Peyer's patch (tissue), 4 donors: Measurements from ENCODE around the gene CNDP2. TPM values are rescaled to one million over a fixed set of nuclear protein-coding genes. Genes with fewer than 3 reads are reported as not detected.

Experiments
- DNase-seq, 3 donors: peaks; one replicate each; pipeline ENCODE4 v3.0.0-alpha.2; 2017 to 2019
- H3K27ac ChIP-seq, 4 donors: fragments of 200-600 bp; sonication (generic); one replicate each; pipeline ENCODE4 v1.5.1; 2016 to 2019
- H3K27me3 ChIP-seq, 2 donors: fragments of 200-600 bp; sonication (generic); one replicate each; pipeline ENCODE4 v1.5.1; 2019
- H3K36me3 ChIP-seq, 3 donors: fragments of 200-600 bp; sonication (generic); one replicate each; pipeline ENCODE4 v1.5.1; 2016 to 2019
- H3K4me1 ChIP-seq, 4 donors: fragments of 200-600 bp; sonication (generic); one replicate each; pipeline ENCODE4 v1.5.1; 2016 to 2019
- H3K4me3 ChIP-seq, 4 donors: fragments of 200-600 bp; sonication (generic); 1 replicate in 3 of 4; 2 replicates in 1 of 4; pipeline ENCODE4 v1.5.1; 2016 to 2019; ENCODE audit warnings: mild to moderate bottlenecking in 1 of 4
- H3K9me3 ChIP-seq, 4 donors: fragments of 200-600 bp; sonication (generic); one replicate each; pipeline ENCODE4 v1.5.1; 2016 to 2019; ENCODE audit warnings: mild to moderate bottlenecking in 1 of 4
- CTCF ChIP-seq, 6 experiments: fragments of 450-650 bp in 4 of 6; fragments of 200-600 bp in 2 of 6; sonication (generic) in 1 of 6; IDR thresholded peaks; one replicate each; pipeline ENCODE4 v1.5.1; 2017 to 2019; ENCODE audit warnings: antibody characterized with exemption in 6 of 6, mild to moderate bottlenecking in 3 of 6, moderate library complexity in 1 of 6
- POLR2A ChIP-seq, 2 donors: fragments of 450-650 bp; IDR thresholded peaks; one replicate each; pipeline ENCODE4 v1.5.1; 2017; ENCODE audit warnings: antibody characterized with exemption in 2 of 2, mild to moderate bottlenecking in 2 of 2, moderate library complexity in 2 of 2
- total RNA-seq, 4 donors: library from RNA; depleted of rRNA; stranded (reverse); fragments of >200 nt; gene quantifications; one replicate each; pipeline ENCODE4 v1.1.0, GENCODE V29; 2016

CNDP2 gene
- total RNA-seq, 4 donors from 2014 or later: 283 to 798 (median 653) TPM

- no peak overlapping the region for H3K27ac ChIP-seq
- H3K36me3 ChIP-seq: no peaks in the 10 kb centered on the region
- no peak overlapping the region for H3K4me3 ChIP-seq
- TF ChIP-seq POLR2A (IDR thresholded peaks at IDR 0.05): no peak
- no peak for TF ChIP-seq CTCF (IDR thresholded peaks at IDR 0.05)
- no peak for DNase-seq
- H3K9me3 ChIP-seq: no peaks in the 10 kb centered on the region
- no peaks in the 10 kb centered on the region for H3K27me3 ChIP-seq
- peaks cover 0 to 10% (median 1%) of the 10 kb centered on the region in 4 donors for H3K4me1 ChIP-seq
Measured at GRCh38 chr18:74479486-74480148, 16.5 kb upstream of the CNDP2 start.

- Histone ChIP-seq H3K27ac (peak overlapping the region in 1 of 4 donors; percentile 71), H3K4me1 (peaks cover 0 to 10% (median 1%) of the 10 kb centered on the region in 4 donors), H3K4me3 (no peak overlapping the region), H3K36me3 (no peaks in the 10 kb centered on the region), H3K27me3 (no peaks in the 10 kb centered on the region), H3K9me3 (no peaks in the 10 kb centered on the region)
- no peak for TF ChIP-seq POLR2A (IDR thresholded peaks at IDR 0.05)
- no peak for TF ChIP-seq CTCF (IDR thresholded peaks at IDR 0.05)
- DNase-seq: no peak
Measured at GRCh38 chr18:74480149-74480651, 16.0 kb upstream of the CNDP2 start.

GRCh38 chr18:74482697-74483096, 13.5 kb upstream of the CNDP2 start:
- Histone ChIP-seq H3K9me3 (no peaks in the 10 kb centered on the region), H3K36me3 (no peaks in the 10 kb centered on the region), H3K27me3 (no peaks in the 10 kb centered on the region), H3K4me1 (peaks cover 0 to 10% (median 1%) of the 10 kb centered on the region in 4 donors), H3K27ac (no peak overlapping the region), H3K4me3 (no peak overlapping the region)
- no peak for DNase-seq
- TF ChIP-seq CTCF (IDR thresholded peaks at IDR 0.05) (no peak), POLR2A (IDR thresholded peaks at IDR 0.05) (no peak)

- Histone ChIP-seq H3K27me3 (no peaks in the 10 kb centered on the region), H3K27ac (no peak overlapping the region), H3K4me1 (no peaks in the 10 kb centered on the region), H3K9me3 (no peaks in the 10 kb centered on the region), H3K36me3 (no peaks in the 10 kb centered on the region), H3K4me3 (no peak overlapping the region)
- DNase-seq: no peak
- no peak for TF ChIP-seq CTCF (IDR thresholded peaks at IDR 0.05)
- TF ChIP-seq POLR2A (IDR thresholded peaks at IDR 0.05): no peak
Measured at GRCh38 chr18:74486119-74486849, 9.9 kb upstream of the CNDP2 start.

- Histone ChIP-seq H3K9me3 (no peaks in the 10 kb centered on the region), H3K4me1 (no peaks in the 10 kb centered on the region), H3K27me3 (no peaks in the 10 kb centered on the region), H3K27ac (no peak overlapping the region), H3K4me3 (no peak overlapping the region), H3K36me3 (no peaks in the 10 kb centered on the region)
- TF ChIP-seq CTCF (IDR thresholded peaks at IDR 0.05): no peak
- no peak for TF ChIP-seq POLR2A (IDR thresholded peaks at IDR 0.05)
- no peak for DNase-seq
Measured at GRCh38 chr18:74488354-74488753, 7.8 kb upstream of the CNDP2 start.
